Esophagus mucosa (tissue), 1 donor: ENCODE measurements around the gene SH3BGRL. TPM values are rescaled to one million over a fixed set of nuclear protein-coding genes. Genes with fewer than 3 reads are reported as not detected.
A peak's percentile ranks its signal among the peaks of the same experiment; 100 is the strongest.
"Not testable (repeated sequence)": the region's sequence is repeated elsewhere in the genome, so short reads cannot be mapped to it uniquely, and the experiment has no call there.

Experiments used
- ATAC-seq: fragments of 200-7000 bp; cut with Tn5 transposase; one replicate; pipeline ENCODE4 v1.9.1; 2020
- total RNA-seq: library from RNA; stranded (reverse); gene quantifications from one replicate; pipeline ENCODE4 v1.2.4, GENCODE V29; 2023
- donor health status: DM: yes; HTN: yes; CAD: no.

Gene SH3BGRL
- total RNA-seq, 1 donor from 2014 or later, result 37.8 TPM

- ATAC-seq, result peak; percentile 58
Observed at GRCh38 chrX:81259714-81260395, 58.0 kb downstream of the SH3BGRL start.

DNA sequence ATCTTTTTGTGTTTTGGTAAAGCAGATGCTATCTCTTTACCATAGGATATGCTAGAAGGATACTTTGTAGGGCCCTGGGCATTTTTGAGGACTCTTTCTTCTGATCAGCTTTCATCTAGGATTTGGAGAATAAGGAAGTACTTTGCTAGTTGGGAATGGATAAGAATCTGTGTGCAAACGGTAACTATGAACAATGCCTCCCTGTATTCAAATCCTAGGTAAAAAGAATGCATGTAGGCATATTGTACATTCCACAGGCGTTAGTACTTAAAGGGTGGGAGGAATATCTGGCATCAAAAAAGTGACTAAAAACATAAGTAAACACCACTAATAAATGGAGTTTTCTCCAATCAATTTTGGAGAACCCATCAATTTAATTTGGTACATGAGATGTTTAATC is 59.7 kb downstream of the SH3BGRL start:
- ATAC-seq, result no peak

DNA sequence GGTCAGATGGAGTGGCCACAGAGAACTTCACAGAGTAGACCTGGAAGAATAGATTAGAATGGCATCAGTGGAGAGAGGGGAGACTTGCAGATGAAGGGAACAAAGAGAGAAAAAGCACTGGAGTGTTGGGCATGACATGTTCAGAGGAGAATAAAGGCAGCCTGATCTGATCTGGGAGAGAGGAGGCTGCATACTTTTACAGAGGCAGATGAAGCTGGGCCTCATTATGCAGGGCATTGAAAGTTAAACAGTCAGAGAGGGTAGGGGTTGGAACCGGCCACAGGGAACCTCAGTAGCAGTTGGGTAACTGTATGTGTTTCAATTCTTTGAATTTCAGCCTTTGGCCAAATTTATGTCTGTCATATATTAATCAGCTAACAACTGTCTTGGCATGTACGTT is 61.2 kb downstream of the SH3BGRL start:
- ATAC-seq, result no peak

DNA sequence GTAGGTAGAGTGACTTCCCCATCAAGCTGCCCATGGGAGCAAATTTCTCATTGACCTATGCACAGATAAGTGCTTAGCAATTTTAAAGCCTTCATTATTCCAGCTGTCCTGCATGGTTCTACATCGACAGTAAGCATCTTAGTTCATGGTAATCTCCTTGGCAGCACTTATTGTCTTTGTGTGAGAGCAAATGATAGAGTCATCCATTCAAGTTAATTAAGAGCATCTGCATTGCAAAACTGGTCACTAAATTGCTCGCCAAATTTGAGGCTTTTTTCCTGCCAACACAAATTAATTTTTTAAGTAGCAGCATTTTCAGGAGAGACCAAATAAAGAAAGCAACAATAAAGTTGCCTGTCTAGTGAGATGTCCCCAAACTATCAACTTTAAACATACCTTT is 76.7 kb downstream of the SH3BGRL start:
- ATAC-seq, result no peak

DNA sequence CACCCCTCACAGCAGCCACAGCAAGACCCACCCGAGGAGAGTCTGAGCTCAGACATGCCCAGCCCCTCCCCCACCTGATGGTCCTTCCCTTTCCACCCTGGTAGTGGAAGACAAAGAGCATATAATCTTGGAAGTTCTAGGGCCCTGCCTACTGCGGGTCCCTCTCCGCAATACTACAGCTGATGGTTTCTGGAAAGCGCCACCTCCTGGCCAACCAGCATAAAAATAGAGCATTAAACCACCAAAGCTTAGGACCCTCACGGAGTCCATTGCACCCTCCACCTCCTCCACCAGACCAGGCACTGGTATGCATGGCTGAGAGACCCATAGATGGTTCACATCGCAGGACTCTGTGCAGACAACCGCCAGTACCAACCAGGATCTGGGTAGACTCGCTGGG is 78.2 kb downstream of the SH3BGRL start:
- ATAC-seq, result no peak

GRCh38 chrX:81286075-81286474 is 84.2 kb downstream of the SH3BGRL start:
- no peak for ATAC-seq

- no peak for ATAC-seq
Observed at GRCh38 chrX:81286608-81287007, 84.7 kb downstream of the SH3BGRL start.

DNA sequence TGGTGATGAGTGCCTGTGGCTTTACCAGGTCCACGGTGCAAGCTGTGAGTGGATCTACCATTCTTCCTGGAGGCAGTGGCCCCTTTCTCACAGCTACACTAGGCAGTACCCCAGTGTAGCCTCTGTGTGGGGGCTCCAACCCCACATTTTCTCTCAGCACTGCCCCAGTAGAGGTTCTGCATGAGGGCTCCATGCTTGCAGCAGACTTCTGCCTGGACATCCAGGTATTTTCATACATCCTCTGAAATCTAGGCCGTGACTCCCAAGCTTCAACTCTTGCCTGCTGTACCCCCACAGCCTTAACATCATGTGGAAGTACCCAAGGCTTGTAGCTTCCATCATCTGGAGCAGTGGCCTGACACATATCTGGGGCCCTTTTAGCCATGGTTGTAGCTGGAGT is 90.1 kb downstream of the SH3BGRL start:
- no peak for ATAC-seq

GRCh38 chrX:81294101-81294500 is 92.2 kb downstream of the SH3BGRL start:
- no peak for ATAC-seq

DNA sequence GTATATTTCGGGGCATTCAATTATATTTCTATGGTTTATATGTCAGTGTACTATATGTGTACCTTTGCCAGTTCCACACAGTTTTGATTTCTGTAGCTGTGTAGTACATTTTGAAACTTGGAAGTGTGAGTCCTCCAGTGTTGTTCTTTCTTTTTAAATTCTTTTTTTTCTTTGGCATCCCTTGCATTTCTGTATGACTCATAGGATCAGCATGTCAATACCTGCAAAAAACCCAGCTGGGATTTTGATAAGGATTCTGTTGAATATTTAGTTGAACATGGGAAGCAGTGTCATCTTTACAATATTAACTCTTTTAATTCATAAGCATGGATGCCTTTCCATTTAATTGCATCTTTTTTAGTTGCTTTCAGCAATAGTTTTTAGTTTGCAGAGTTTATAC is 100.0 kb downstream of the SH3BGRL start:
- ATAC-seq, result no peak

DNA sequence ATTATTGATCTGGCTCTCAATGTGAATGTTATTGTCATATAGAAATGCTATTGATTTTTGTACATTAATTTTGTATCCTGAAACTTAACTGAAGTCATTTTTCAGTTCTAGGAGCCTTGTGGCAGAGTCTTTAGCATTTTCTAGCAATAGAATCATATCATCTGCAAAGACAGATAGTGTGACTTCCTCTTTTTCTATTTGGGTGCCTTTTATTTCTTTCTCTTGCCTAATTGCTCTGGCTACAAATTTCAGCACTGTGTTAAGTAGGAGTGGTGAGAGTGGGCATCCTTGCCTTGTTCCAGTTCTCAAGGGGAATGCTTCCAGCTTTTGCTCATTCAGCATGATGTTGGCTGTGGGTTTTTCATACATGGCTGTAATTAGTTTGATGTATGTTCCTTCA is 102.7 kb downstream of the SH3BGRL start:
- no peak for ATAC-seq

DNA sequence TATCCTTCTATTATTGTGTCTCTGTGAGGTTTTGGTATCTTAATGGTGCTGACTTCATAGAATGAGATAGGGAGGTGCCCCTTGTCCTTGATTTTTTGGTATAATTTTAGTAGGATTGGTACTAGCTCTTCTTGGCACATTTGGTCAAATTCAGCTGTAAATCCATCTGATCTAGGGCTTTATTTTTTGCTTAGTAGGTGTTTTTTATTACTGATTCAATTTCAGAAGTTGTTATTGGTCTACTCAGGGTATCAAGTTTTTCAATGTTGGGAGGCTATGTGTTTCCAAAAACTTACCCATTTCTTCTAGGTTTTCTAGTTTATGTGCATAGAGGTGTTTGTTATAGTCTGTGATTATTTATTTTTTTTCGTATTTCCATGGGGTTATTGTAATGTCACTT is 103.3 kb downstream of the SH3BGRL start:
- no peak for ATAC-seq

GRCh38 chrX:81308086-81308829 is 106.4 kb downstream of the SH3BGRL start:
- ATAC-seq, result no peak

- ATAC-seq, result peak; percentile 66
Observed at GRCh38 chrX:81316163-81316562, 114.3 kb downstream of the SH3BGRL start.

GRCh38 chrX:81331653-81332052 is 129.8 kb downstream of the SH3BGRL start:
- not testable (repeated sequence) for ATAC-seq

GRCh38 chrX:81336455-81337152 is 134.7 kb downstream of the SH3BGRL start:
- ATAC-seq, result no peak

DNA sequence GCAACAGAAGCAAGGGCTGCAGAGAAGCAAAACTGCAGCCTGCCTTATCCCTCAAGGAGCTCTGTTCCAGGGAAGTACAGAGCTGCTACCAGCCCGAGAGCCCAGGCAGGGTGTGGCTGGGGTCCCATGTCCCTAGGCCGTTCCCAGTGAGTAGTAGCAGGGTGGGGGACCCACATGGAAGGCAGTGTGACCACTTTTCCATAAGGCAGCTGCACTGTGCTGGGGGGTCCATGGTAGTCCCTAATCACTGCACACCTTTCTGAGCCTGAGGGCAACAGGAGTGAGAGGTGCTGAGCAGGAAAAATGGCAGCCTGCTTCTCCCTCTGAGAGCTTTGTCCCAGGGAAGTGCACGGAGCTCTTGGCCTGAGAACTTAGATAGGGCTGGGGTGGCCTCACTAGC is 135.9 kb downstream of the SH3BGRL start:
- ATAC-seq, result no peak

- no peak for ATAC-seq
Observed at GRCh38 chrX:81338924-81339323, 137.0 kb downstream of the SH3BGRL start.

DNA sequence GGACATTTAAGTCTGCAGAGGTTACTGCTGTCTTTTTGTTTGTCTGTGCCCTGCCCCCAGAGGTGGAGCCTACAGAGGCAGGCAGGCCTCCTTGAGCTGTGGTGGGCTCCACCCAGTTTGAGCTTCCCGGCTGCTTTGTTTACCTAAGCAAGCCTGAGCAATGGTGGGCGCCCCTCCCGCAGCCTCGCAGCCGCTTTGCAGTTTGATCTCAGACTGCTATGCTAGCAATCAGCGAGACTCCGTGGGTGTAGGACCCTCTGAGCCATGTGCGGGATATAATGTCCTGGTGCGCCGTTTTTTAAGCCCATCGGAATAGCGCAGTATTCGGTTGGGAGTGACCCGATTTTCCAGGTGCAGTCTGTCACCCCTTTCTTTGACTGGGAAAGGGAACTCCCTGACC is 143.4 kb downstream of the SH3BGRL start:
- not testable (repeated sequence) for ATAC-seq
